Stimulated activated CD4-positive, alpha-beta T cell treated with anti-CD3 and anti-CD28 coated beads, Interleukin-1b, Interleukin-23, amount 100 ng/mL, for 48 hours (primary cell): ENCODE measurements around the gene SEPTIN1.

Source experiments
- DNase-seq: peaks from one replicate; pipeline ENCODE4 v3.0.0-alpha.2; 2020

The SEPTIN1 gene

DNA sequence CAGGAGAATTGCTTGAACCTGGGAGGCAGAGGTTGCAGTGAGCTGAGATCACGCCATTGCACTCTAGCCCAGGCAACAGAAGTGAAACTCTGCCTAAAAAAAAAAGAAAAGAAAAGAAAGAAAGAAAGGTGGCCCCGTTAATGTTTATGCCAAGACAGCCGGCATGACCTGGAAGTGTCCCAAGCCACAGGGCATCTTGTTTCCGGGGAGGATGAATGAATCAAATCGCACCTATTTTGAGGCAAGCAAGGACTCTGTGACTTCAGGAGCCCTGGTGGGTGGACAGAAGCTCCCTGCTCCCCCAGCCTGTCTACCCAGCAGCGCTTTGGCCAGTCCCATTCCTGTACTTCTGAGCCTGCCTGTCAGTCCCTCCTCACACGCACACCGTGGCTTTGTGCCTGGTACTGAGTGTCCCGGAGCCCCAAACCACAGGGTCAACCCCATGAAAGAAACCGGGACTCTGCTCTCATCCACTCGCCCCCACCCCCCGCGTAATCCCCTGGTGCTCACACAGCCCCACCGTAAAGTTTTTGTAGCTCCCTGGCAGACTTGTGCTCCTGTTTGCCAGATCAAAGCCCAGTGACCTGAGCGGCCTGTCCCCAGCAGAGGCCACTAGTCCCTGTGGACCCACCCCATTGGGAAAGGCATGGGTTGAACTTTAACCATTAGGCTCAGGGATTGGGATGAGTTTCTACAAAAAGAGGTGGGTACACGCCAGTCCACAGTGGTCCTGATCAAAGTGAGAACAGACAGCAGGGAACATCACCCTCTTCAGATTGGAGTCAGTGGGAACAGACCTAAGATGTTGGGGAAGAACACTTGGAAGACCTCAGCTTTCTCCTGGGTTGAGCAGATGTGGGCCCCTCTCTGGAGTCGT is 46.5 kb downstream of the SEPTIN1 start:
- no peak for DNase-seq

DNA sequence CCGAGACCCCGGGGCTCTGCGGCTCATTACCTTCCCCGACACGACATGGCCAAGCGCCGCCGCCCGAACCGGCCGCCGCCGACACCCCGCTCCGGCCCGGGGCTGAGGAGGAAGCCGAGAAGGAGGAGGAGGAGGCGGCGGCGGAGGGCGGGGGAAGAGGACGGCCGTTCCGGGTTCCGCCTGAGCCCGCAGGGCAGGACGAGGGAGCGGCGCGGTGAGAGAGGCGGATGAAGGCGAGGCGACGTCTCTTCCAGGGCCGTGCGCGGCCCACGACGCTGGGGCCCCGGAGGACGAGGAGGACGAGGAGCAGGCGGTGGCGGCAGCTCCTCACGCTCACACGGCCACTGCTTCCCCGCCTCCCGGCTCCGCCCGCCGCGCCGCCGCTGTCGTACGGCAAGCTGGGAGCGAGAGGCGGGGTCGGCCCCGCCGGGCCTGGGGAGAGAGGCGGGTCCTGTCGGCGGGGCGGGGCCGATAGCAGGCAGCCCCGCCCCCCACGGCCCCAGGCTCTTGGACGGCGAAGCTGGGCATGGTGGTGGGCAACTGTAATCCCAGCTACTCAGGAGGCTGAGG is 47.2 kb downstream of the SEPTIN1 start:
- peak; percentile 83 for DNase-seq

GRCh38 chr16:30334473-30334989 is 47.8 kb downstream of the SEPTIN1 start:
- DNase-seq = peak; percentile 86
